Measurements from ENCODE around the gene OTP. TPM values are rescaled to one million over a fixed set of nuclear protein-coding genes. Genes with fewer than 3 reads are reported as not detected.

OTP gene
- total and polyA plus RNA-seq, 4 donors, result not detected

DNA sequence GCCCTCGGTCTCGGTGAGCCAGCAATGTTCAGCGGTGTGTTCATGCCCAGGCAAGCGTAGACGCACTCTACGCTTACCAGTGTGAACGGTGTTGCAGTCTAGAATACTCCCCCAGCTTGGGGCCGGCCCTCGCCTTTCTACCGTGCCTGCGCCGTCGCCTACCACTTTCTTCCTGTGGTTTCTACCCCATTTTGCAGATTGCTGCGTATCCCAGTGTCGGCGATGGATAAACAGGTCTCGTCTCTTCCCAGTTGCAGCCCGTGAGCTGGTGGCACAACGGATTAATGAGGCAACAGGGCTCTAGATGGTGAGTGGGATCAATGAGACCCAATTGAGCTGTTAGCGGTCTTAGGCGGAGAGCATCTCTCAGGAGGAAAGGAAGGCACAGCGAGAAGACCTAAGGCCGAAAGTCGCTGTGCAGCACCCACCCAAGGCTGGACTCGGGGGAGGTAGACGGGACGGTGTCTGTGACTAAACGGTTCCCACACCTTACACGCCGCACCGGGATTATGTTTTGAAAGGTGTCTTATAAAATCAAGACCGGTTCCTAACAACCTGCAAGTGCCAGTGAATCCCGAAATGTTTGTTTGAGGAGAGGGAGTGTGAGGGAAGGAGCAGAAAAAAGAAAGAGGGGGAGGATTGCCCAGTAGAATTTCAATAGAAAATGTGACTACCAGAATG is 5.8 kb downstream of the OTP start:
- TF ChIP-seq TAF1 (conservative IDR thresholded peaks at IDR 0.05), result no peak
- no peak for TF ChIP-seq NR2F2 (IDR thresholded peaks at IDR 0.05)
- TF ChIP-seq, protein P1, sequence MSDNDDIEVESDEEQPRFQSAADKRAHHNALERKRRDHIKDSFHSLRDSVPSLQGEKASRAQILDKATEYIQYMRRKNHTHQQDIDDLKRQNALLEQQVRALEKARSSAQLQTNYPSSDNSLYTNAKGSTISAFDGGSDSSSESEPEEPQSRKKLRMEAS (IDR thresholded peaks at IDR 0.05), result no peak
- TF ChIP-seq GABPA (IDR thresholded peaks at IDR 0.05 in 1 of 2, conservative IDR thresholded peaks at IDR 0.05 in 1 of 2), result no peak
- no peak for TF ChIP-seq FOXA1 (IDR thresholded peaks at IDR 0.05)
- TF ChIP-seq, protein P2, sequence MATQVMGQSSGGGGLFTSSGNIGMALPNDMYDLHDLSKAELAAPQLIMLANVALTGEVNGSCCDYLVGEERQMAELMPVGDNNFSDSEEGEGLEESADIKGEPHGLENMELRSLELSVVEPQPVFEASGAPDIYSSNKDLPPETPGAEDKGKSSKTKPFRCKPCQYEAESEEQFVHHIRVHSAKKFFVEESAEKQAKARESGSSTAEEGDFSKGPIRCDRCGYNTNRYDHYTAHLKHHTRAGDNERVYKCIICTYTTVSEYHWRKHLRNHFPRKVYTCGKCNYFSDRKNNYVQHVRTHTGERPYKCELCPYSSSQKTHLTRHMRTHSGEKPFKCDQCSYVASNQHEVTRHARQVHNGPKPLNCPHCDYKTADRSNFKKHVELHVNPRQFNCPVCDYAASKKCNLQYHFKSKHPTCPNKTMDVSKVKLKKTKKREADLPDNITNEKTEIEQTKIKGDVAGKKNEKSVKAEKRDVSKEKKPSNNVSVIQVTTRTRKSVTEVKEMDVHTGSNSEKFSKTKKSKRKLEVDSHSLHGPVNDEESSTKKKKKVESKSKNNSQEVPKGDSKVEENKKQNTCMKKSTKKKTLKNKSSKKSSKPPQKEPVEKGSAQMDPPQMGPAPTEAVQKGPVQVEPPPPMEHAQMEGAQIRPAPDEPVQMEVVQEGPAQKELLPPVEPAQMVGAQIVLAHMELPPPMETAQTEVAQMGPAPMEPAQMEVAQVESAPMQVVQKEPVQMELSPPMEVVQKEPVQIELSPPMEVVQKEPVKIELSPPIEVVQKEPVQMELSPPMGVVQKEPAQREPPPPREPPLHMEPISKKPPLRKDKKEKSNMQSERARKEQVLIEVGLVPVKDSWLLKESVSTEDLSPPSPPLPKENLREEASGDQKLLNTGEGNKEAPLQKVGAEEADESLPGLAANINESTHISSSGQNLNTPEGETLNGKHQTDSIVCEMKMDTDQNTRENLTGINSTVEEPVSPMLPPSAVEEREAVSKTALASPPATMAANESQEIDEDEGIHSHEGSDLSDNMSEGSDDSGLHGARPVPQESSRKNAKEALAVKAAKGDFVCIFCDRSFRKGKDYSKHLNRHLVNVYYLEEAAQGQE (IDR thresholded peaks at IDR 0.05), result no peak
- TF ChIP-seq, protein P3, sequence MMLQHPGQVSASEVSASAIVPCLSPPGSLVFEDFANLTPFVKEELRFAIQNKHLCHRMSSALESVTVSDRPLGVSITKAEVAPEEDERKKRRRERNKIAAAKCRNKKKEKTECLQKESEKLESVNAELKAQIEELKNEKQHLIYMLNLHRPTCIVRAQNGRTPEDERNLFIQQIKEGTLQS (IDR thresholded peaks at IDR 0.05), result no peak
- TF ChIP-seq YY1 (IDR thresholded peaks at IDR 0.05), result no peak
- TF ChIP-seq, protein P4, sequence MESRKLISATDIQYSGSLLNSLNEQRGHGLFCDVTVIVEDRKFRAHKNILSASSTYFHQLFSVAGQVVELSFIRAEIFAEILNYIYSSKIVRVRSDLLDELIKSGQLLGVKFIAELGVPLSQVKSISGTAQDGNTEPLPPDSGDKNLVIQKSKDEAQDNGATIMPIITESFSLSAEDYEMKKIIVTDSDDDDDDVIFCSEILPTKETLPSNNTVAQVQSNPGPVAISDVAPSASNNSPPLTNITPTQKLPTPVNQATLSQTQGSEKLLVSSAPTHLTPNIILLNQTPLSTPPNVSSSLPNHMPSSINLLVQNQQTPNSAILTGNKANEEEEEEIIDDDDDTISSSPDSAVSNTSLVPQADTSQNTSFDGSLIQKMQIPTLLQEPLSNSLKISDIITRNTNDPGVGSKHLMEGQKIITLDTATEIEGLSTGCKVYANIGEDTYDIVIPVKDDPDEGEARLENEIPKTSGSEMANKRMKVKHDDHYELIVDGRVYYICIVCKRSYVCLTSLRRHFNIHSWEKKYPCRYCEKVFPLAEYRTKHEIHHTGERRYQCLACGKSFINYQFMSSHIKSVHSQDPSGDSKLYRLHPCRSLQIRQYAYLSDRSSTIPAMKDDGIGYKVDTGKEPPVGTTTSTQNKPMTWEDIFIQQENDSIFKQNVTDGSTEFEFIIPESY (IDR thresholded peaks at IDR 0.05), result no peak
- TF ChIP-seq, protein P5, sequence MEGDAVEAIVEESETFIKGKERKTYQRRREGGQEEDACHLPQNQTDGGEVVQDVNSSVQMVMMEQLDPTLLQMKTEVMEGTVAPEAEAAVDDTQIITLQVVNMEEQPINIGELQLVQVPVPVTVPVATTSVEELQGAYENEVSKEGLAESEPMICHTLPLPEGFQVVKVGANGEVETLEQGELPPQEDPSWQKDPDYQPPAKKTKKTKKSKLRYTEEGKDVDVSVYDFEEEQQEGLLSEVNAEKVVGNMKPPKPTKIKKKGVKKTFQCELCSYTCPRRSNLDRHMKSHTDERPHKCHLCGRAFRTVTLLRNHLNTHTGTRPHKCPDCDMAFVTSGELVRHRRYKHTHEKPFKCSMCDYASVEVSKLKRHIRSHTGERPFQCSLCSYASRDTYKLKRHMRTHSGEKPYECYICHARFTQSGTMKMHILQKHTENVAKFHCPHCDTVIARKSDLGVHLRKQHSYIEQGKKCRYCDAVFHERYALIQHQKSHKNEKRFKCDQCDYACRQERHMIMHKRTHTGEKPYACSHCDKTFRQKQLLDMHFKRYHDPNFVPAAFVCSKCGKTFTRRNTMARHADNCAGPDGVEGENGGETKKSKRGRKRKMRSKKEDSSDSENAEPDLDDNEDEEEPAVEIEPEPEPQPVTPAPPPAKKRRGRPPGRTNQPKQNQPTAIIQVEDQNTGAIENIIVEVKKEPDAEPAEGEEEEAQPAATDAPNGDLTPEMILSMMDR (IDR thresholded peaks at IDR 0.05; ENCODE audit: low read depth, low read length, missing input control), result no peak
- TF ChIP-seq FOXA2 (IDR thresholded peaks at IDR 0.05), result no peak
- TF ChIP-seq RXRA (IDR thresholded peaks at IDR 0.05), result no peak
- no peak for TF ChIP-seq HNF4A (conservative IDR thresholded peaks at IDR 0.05)
- TF ChIP-seq JUND (IDR thresholded peaks at IDR 0.05), result no peak
- no peak for TF ChIP-seq HNF4G (IDR thresholded peaks at IDR 0.05)
- Histone ChIP-seq H3K9me3 (ENCODE audit: control insufficient read depth in 4 of 4, low read length in 3 of 4) (peaks cover 0 to 40% (median 6%) of the 10 kb centered on the region in 4 donors), H3K27ac (ENCODE audit: low read depth in 1 of 2, low read length in 2 of 2) (no peak overlapping the region), H3K36me3 (ENCODE audit: control insufficient read depth in 4 of 4, insufficient read depth in 3 of 4, low read depth in 1 of 4, low read length in 3 of 4) (no peaks in the 10 kb centered on the region), H3K9ac (ENCODE audit: low read depth in 1 of 2, low read length in 2 of 2) (no peak overlapping the region), H3K27me3 (ENCODE audit: control insufficient read depth in 4 of 4, insufficient read depth in 4 of 4, low read length in 3 of 4) (peaks cover 5 to 60% (median 33%) of the 10 kb centered on the region in 4 donors), H3K4me3 (ENCODE audit: low read depth in 1 of 3, low read length in 3 of 3) (no peak overlapping the region), H3K4me1 (ENCODE audit: control insufficient read depth in 4 of 4, insufficient read depth in 4 of 4, low read length in 3 of 4) (peaks cover 12 to 29% (median 16%) of the 10 kb centered on the region in 4 donors)
- 8% methylated on average over 33 of the region's 33 CpGs for WGBS
- no peak for DNase-seq (ENCODE audit: low spot score)
